GM23338 (cell line): ENCODE data around the gene BRD2. TPM values are rescaled to one million over a fixed set of nuclear protein-coding genes. Genes with fewer than 3 reads are reported as not detected.

Experiments
- ATAC-seq: fragments of 200-7000 bp; cut with Tn5 transposase; 3 replicates; pipeline ENCODE4 v1.9.1; 2020
- DNase-seq: peaks from one replicate; pipeline ENCODE4 v3.0.0-alpha.2; 2015; ENCODE audit warnings: low spot score
- H2AFZ ChIP-seq: fragments of 200-600 bp; sonication (generic); 2 replicates; pipeline ENCODE4 v1.8.0; 2016; ENCODE audit warnings: antibody characterized with exemption, mild to moderate bottlenecking, moderate library complexity
- H3F3A ChIP-seq: fragments of 200-600 bp; sonication (generic); replicated peaks from 2 replicates; pipeline ENCODE4 v1.8.0; 2017; ENCODE audit warnings: antibody characterized with exemption, mixed run types, low read depth
- H3K27ac ChIP-seq: fragments of 200-600 bp; sonication (generic); 2 replicates; pipeline ENCODE4 v1.6.1; 2016; ENCODE audit warnings: low read depth
- H3K27me3 ChIP-seq: fragments of 200-600 bp; sonication (generic); 2 replicates; pipeline ENCODE4 v1.8.0; 2016; ENCODE audit warnings: mild to moderate bottlenecking, mixed run types, moderate library complexity; ENCODE audit not compliant: insufficient read depth
- H3K36me3 ChIP-seq: fragments of 200-600 bp; sonication (generic); 2 replicates; pipeline ENCODE4 v1.8.0; 2016; ENCODE audit warnings: mild to moderate bottlenecking; ENCODE audit not compliant: insufficient read depth
- H3K4me1 ChIP-seq: fragments of 200-600 bp; sonication (generic); 2 replicates; pipeline ENCODE4 v1.8.0; 2016; ENCODE audit warnings: mild to moderate bottlenecking, moderate library complexity; ENCODE audit not compliant: insufficient read depth
- H3K4me2 ChIP-seq: fragments of 200-600 bp; sonication (generic); 2 replicates; pipeline ENCODE4 v1.7.1; 2017; ENCODE audit warnings: mixed run types
- H3K4me3 ChIP-seq: fragments of 200-600 bp; sonication (generic); 2 replicates; pipeline ENCODE4 v1.6.1; 2016; ENCODE audit warnings: mixed run types
- H3K79me2 ChIP-seq: fragments of 200-600 bp; sonication (generic); replicated peaks from 2 replicates; pipeline ENCODE4 v1.8.0; 2017; ENCODE audit warnings: mild to moderate bottlenecking; ENCODE audit not compliant: insufficient read depth
- H3K9me2 ChIP-seq: fragments of 200-600 bp; sonication (generic); 2 replicates; pipeline ENCODE4 v1.8.0; 2017; ENCODE audit not compliant: insufficient read depth
- H4K20me1 ChIP-seq: fragments of 200-600 bp; sonication (generic); replicated peaks from 2 replicates; pipeline ENCODE4 v1.8.0; 2017; ENCODE audit warnings: mild to moderate bottlenecking; ENCODE audit not compliant: insufficient read depth
- H3K27ac Mint-ChIP-seq: 2 replicates; pipeline ENCODE4 v1.8.0; 2020; ENCODE audit warnings: inconsistent platforms, mild to moderate bottlenecking, moderate library complexity, mixed read lengths
- H3K27me3 Mint-ChIP-seq: 3 replicates; pipeline ENCODE4 v1.8.0; 2022; ENCODE audit warnings: low read depth, mild to moderate bottlenecking, moderate library complexity, mixed read lengths, inconsistent platforms; ENCODE audit not compliant: insufficient read depth, poor library complexity
- H3K36me3 Mint-ChIP-seq: 3 replicates; pipeline ENCODE4 v1.8.0; 2021; ENCODE audit warnings: low read depth, mild to moderate bottlenecking, inconsistent platforms, moderate library complexity, mixed read lengths
- H3K4me1 Mint-ChIP-seq: 3 replicates; pipeline ENCODE4 v1.8.0; 2020; ENCODE audit warnings: mild to moderate bottlenecking, inconsistent platforms, mixed read lengths
- H3K4me3 Mint-ChIP-seq: 3 replicates; pipeline ENCODE4 v1.8.0; 2021; ENCODE audit warnings: moderate library complexity, mild to moderate bottlenecking, inconsistent platforms, mixed read lengths
- H3K9me3 Mint-ChIP-seq: 3 replicates; pipeline ENCODE4 v1.8.0; 2020; ENCODE audit warnings: moderate library complexity, mild to moderate bottlenecking, inconsistent platforms, mixed read lengths
- ETS1 ChIP-seq: IDR thresholded peaks from 2 replicates; pipeline ENCODE4 v1.6.1; 2016; ENCODE audit warnings: antibody characterized with exemption
- JUNB ChIP-seq: IDR thresholded peaks from one replicate; pipeline ENCODE4 v1.6.1; 2016; ENCODE audit warnings: antibody characterized with exemption; ENCODE audit not compliant: unreplicated experiment
- NANOG ChIP-seq: IDR thresholded peaks from 2 replicates; pipeline ENCODE4 v1.6.1; 2016; ENCODE audit warnings: antibody characterized with exemption, borderline replicate concordance
- POLR2AphosphoS5 ChIP-seq: IDR thresholded peaks from 2 replicates; pipeline ENCODE4 v1.6.1; 2016; ENCODE audit warnings: antibody characterized with exemption, low read depth
- polyA plus RNA-seq: library from polyadenylated mRNA; unstranded; fragments of >200 nt; fragmentation: Nextera tagmentation; extraction: Ambion mirVana; gene quantifications from 2 replicates; pipeline ENCODE4 v1.2.1, GENCODE V29; 2016
- total RNA-seq: library from RNA; depleted of rRNA; stranded (reverse); fragments of >200 nt; shearing (Covaris generic); gene quantifications from 2 replicates; pipeline ENCODE4 v1.2.3, GENCODE V29; 2014
- TF ChIP-seq, protein P1 (sequence below): fragments of 250-450 bp; sonication (Bioruptor Pico); IDR thresholded peaks from 2 replicates; pipeline ENCODE4 v1.5.0; 2020; ENCODE audit warnings: mild to moderate bottlenecking, moderate library complexity
- TF ChIP-seq, protein P2 (sequence below), 2 experiments: fragments of 200-600 bp in 1 of 2; sonication (generic) in 1 of 2; conservative IDR thresholded peaks; 2 replicates each; pipeline versions ENCODE4 v1.5.1 to v1.6.1; 2016 to 2017; ENCODE audit warnings: antibody characterized with exemption in 2 of 2, low read depth in 2 of 2, mild to moderate bottlenecking in 2 of 2, moderate library complexity in 1 of 2

The BRD2 gene
- total and polyA plus RNA-seq, 2 experiments from 2014 or later, result 84.9 to 169 TPM

GRCh38 chr6:33014841-33015634 lies 46.6 kb downstream of the BRD2 start:
- peak; percentile 62 for ATAC-seq

More at GRCh38 chr6:33014841-33015634, 46.6 kb downstream of the BRD2 start:
- H3K9me2 ChIP-seq, result no peaks in the 10 kb centered on the region
- TF ChIP-seq, protein P1, sequence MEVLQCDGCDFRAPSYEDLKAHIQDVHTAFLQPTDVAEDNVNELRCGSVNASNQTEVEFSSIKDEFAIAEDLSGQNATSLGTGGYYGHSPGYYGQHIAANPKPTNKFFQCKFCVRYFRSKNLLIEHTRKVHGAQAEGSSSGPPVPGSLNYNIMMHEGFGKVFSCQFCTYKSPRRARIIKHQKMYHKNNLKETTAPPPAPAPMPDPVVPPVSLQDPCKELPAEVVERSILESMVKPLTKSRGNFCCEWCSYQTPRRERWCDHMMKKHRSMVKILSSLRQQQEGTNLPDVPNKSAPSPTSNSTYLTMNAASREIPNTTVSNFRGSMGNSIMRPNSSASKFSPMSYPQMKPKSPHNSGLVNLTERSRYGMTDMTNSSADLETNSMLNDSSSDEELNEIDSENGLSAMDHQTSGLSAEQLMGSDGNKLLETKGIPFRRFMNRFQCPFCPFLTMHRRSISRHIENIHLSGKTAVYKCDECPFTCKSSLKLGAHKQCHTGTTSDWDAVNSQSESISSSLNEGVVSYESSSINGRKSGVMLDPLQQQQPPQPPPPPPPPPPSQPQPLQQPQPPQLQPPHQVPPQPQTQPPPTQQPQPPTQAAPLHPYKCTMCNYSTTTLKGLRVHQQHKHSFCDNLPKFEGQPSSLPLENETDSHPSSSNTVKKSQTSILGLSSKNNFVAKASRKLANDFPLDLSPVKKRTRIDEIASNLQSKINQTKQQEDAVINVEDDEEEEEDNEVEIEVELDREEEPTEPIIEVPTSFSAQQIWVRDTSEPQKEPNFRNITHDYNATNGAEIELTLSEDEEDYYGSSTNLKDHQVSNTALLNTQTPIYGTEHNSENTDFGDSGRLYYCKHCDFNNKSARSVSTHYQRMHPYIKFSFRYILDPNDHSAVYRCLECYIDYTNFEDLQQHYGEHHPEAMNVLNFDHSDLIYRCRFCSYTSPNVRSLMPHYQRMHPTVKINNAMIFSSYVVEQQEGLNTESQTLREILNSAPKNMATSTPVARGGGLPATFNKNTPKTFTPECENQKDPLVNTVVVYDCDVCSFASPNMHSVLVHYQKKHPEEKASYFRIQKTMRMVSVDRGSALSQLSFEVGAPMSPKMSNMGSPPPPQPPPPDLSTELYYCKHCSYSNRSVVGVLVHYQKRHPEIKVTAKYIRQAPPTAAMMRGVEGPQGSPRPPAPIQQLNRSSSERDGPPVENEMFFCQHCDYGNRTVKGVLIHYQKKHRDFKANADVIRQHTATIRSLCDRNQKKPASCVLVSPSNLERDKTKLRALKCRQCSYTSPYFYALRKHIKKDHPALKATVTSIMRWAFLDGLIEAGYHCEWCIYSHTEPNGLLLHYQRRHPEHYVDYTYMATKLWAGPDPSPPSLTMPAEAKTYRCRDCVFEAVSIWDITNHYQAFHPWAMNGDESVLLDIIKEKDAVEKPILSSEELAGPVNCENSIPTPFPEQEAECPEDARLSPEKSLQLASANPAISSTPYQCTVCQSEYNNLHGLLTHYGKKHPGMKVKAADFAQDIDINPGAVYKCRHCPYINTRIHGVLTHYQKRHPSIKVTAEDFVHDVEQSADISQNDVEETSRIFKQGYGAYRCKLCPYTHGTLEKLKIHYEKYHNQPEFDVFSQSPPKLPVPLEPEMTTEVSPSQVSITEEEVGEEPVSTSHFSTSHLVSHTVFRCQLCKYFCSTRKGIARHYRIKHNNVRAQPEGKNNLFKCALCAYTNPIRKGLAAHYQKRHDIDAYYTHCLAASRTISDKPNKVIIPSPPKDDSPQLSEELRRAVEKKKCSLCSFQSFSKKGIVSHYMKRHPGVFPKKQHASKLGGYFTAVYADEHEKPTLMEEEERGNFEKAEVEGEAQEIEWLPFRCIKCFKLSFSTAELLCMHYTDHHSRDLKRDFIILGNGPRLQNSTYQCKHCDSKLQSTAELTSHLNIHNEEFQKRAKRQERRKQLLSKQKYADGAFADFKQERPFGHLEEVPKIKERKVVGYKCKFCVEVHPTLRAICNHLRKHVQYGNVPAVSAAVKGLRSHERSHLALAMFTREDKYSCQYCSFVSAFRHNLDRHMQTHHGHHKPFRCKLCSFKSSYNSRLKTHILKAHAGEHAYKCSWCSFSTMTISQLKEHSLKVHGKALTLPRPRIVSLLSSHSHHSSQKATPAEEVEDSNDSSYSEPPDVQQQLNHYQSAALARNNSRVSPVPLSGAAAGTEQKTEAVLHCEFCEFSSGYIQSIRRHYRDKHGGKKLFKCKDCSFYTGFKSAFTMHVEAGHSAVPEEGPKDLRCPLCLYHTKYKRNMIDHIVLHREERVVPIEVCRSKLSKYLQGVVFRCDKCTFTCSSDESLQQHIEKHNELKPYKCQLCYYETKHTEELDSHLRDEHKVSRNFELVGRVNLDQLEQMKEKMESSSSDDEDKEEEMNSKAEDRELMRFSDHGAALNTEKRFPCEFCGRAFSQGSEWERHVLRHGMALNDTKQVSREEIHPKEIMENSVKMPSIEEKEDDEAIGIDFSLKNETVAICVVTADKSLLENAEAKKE (CRISPR knock-in tag), result no peak
- no peak for TF ChIP-seq NANOG
- TF ChIP-seq ETS1, result no peak
- no peak for TF ChIP-seq POLR2AphosphoS5
- TF ChIP-seq JUNB, result no peak
- TF ChIP-seq, protein P2, sequence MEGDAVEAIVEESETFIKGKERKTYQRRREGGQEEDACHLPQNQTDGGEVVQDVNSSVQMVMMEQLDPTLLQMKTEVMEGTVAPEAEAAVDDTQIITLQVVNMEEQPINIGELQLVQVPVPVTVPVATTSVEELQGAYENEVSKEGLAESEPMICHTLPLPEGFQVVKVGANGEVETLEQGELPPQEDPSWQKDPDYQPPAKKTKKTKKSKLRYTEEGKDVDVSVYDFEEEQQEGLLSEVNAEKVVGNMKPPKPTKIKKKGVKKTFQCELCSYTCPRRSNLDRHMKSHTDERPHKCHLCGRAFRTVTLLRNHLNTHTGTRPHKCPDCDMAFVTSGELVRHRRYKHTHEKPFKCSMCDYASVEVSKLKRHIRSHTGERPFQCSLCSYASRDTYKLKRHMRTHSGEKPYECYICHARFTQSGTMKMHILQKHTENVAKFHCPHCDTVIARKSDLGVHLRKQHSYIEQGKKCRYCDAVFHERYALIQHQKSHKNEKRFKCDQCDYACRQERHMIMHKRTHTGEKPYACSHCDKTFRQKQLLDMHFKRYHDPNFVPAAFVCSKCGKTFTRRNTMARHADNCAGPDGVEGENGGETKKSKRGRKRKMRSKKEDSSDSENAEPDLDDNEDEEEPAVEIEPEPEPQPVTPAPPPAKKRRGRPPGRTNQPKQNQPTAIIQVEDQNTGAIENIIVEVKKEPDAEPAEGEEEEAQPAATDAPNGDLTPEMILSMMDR (conservative IDR thresholded peaks at IDR 0.05; ENCODE audit: low read depth in 2 of 2), result peak; percentile 78 to 79
- Mint-ChIP-seq H3K36me3 (no peaks in the 10 kb centered on the region), H3K4me3 (no peak overlapping the region; the same call in 2 of the 3 replicates), H3K27me3 (peaks cover 5% of the 10 kb centered on the region), H3K27ac (no peak overlapping the region), H3K9me3 (no peaks in the 10 kb centered on the region), H3K4me1 (peaks cover 29% of the 10 kb centered on the region)
- no peaks in the 10 kb centered on the region for H3K79me2 ChIP-seq
- no peaks in the 10 kb centered on the region for H3K36me3 ChIP-seq
- no peak overlapping the region for H2AFZ ChIP-seq
- H3K4me1 ChIP-seq, result peaks cover 6% of the 10 kb centered on the region
- no peak overlapping the region for H3K4me3 ChIP-seq
- H3K4me2 ChIP-seq, result no peak overlapping the region
- no peaks in the 10 kb centered on the region for H3F3A ChIP-seq
- H3K27ac ChIP-seq, result no peak overlapping the region
- H3K27me3 ChIP-seq, result no peaks in the 10 kb centered on the region
- H4K20me1 ChIP-seq, result no peaks in the 10 kb centered on the region
- peak; percentile 92 for DNase-seq
